GM19351 (cell line): ENCODE results near the gene ARL14EP.

Source experiments
- ATAC-seq: cut with Tn5 transposase; IDR thresholded peaks from one replicate; pipeline ENCODE4 v1.9.1; 2021; ENCODE audit warnings: mild to moderate bottlenecking, moderate library complexity; ENCODE audit not compliant: unreplicated experiment

The ARL14EP gene

GRCh38 chr11:30322826-30323710, at the start of gene ARL14EP:
TSS of gene ARL14EP (plus strand) at chr11:30323104. CDS start at chr11:30330949, 7,845 bp downstream.
- peak; percentile 93 for ATAC-seq

DNA sequence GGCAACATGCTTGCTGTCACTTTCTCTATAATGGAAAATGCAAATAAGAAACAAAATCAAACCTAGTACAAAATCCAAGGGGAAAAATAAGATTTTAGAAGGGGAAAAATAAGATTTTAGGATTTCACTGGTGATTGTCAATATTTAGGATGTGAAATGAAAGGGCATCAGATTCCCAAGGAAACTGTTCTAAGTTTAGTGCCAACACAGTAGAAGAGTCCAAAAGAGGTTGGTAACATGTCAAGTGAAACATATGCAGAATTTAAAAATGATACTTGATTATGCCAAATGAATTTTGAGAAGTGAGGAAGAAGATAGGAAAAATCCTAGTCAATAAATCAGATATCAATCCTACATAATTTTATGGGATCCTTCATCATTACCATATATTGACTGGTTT, 45.7 kb upstream of the ARL14EP start:
- ATAC-seq = no peak

DNA sequence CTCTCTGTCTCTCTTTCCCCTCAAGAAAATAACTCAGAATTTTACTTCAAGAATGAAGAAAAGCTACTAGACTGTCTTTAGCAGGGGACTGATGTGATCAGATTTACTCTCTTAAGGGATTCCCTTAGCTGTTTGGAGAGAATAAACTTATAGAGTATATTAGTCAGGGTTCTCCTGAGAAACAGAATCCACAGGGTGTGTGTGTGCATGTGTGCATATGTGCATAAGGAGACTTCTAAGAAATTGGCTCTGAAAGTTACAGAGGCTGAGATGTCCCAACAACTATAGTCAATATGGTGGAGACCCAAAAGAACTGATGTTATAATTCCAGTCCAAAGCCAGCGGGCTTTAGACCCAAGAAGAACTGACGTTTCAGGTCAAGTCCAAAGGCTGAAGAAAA, 43.1 kb upstream of the ARL14EP start:
- no peak for ATAC-seq

- peak; percentile 33 for ATAC-seq
Observed at GRCh38 chr11:30281476-30282288, 41.2 kb upstream of the ARL14EP start.

GRCh38 chr11:30282289-30282631, 40.6 kb upstream of the ARL14EP start:
- peak; percentile 80 for ATAC-seq

GRCh38 chr11:30284836-30285235, 38.1 kb upstream of the ARL14EP start:
- ATAC-seq = no peak

- no peak for ATAC-seq
Observed at GRCh38 chr11:30285416-30286121, 37.3 kb upstream of the ARL14EP start.

- ATAC-seq = no peak
Observed at GRCh38 chr11:30291331-30291730, 31.6 kb upstream of the ARL14EP start.

- ATAC-seq = no peak
Observed at GRCh38 chr11:30292545-30292944, 30.4 kb upstream of the ARL14EP start.

DNA sequence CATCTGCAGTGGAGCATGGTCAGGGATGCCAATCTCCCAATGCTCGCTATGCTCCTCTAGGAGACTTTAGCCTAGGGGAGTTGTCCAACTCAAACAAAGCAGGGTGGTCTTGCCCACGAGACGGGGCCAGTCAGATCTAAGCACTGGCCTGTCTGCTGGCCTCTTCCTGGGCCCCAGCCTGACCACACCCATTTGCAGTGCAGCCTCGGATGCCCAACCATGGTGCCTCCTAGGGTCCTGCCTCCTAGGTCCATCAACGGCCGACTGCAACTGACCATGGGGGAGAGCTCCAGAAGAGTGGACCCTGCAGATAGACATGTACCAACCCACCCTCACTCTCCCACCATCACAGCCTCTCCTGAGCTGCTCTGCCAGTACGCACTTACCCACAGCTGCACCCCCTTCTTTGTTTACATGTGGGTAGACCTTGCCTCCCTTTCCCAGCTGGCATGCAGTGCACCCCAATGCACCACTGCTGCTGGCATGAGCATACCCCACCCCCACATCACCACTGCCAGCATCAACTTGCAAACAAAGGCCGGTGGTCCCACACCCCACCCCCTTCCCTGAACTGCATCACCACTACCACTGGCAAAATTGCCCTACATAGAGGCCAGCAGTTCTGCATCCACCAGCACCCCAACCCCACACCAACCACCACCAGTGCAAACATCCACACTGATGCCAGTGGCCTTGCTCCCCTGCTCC, 27.6 kb upstream of the ARL14EP start:
- ATAC-seq = no peak

DNA sequence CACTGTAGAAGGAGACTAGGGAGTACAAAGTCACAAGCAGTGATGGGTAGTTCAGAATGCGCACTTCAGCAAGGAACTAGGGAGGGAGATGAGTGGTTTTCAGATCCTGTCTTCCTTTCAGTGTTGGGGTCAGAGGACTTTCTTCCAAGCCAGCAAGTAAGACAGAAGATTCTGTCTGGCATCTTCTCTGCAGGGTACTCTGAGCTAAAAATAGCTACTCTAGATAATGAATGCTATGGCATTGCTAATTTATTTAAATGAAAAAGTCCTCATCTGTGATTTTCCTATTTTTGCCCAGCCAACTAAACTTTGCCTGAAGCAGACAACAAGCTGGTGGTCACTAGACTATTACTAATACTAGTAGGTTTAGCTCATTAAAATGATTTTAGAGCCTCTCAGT, 18.3 kb upstream of the ARL14EP start:
- no peak for ATAC-seq

DNA sequence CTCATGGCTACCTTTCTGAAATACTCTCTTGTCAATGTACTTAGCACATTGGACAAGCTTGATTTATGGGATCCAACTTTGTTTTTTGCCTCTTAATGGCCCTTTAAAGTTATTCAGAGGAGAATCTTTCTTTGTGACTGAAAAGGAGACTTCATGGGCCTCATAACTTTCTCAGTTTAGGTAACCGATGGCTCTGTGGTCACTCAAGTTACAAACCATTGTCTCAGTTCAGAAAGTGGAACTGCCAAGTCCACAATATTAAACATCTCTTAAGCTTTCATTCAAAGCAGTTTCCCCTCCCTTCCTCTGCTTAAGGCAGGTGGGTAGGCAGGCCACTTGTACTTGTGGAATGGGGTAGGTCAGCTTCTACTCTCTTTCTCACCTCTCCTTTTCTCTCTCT, 12.3 kb upstream of the ARL14EP start:
- peak; percentile 97 for ATAC-seq

DNA sequence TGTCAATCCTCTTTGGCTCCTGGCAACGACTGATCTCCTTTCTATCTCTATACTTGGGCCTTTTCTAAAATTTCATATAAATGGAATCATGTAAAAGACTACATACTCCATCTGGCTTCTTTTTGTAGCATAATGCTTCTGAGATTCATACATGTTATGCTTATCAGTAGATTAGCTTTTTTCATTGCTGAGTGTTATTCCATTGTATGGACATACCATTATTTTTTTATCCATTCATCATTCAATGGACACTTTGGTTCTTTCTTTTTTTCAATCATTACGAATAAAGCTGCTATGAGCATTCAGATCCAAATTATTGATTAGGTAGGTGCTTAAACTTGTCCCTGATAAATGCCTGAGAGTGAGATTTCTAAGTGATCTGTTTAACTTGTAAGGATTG, 11.7 kb upstream of the ARL14EP start:
- ATAC-seq = no peak

DNA sequence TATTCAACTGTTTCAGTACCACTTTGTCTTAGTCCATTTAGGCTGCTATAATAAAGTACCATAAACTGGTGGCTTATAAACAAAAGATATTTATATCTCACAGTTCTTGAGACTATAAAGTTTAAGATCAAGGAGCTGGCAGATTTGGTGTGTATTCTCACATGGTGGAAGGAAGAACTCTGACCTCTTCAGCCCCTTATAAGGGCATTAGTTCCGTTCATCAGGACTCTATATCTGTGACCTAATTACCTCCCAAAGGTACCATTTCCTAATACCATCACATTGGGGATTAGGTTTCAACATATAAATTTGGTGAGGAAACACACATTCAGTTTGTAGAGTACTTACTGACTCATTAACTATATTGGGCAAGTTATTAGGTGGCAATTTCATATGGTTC, 10.7 kb upstream of the ARL14EP start:
- ATAC-seq = no peak

- ATAC-seq = no peak
Observed at GRCh38 chr11:30313580-30313979, 9.3 kb upstream of the ARL14EP start.

DNA sequence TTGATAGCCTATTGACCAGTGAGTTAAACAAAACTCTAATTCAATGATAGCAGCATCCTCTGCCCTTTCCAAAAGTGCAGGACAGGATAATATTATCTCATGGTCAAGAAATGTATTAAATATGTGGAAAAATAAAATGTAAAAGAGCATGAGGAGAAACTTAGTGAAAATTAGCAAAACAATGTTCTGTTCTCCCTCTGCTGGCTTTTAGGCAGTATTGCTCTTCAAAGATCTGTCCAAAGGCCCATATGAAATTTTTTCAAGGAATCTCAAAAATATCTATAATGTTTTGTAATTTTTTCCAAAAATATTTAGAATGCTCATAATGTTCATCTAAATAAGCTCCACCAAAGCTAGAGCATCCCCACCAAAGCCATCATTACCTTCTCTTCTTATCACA, 8.3 kb upstream of the ARL14EP start:
- ATAC-seq = peak; percentile 17

DNA sequence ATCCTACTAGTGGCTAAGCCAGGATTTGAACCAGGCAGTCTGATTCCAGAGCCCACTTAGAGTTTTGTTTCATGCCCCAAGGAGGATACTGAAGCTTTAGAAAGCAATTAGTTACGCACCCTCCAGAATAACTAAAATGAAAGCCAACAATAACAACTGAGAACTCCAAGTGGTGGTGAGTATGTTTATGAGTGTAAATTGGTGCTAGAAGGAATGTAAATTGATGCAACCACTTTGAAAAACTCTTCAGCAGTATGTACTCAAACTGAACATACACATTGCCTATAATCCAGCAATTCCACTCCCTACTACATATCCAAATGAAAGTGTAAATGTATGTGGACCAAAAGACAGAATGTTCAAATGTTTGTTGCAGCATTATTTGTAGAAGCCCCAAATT, 6.7 kb upstream of the ARL14EP start:
- no peak for ATAC-seq

DNA sequence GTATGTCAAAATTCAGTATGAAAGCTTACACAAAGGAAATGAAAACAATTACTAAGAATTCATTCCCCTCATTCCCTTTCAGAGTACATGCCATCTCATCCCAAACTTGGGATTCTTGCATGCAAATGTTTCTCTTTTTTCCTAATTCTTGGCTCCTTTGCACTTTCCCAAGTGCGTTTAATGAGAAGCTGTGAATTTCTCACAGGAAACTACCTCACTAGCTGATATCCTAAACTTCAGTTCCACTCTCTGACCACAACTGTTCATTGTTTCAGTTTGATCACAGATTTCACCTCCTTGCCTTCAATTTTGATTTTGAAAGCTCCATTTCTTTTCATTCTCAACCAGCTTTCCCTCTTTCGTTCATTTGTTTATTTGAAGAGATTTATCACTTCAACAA, 5.9 kb upstream of the ARL14EP start:
- ATAC-seq = peak; percentile 62

GRCh38 chr11:30321321-30321720, 1.6 kb upstream of the ARL14EP start:
- no peak for ATAC-seq

DNA sequence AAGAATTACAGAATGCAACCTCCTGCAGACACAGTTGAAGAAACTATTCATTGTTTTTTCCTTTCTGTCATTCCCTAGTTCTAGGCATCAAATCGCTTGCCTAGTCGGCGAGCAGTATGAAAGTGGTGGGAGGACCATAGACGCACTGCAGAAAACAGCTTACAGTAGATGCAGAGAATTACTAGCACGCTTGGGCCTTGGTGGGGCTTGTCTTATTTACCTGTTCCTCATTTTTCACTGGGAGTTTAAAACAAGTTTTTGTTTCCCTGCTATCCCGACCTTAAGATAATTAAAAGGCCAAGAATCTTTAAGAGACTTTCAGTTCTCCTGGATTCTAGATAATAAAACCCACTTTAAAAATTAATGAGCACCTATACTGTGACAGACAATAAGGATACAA, 713 bp upstream of the ARL14EP start:
- no peak for ATAC-seq
